Measurements from ENCODE around the gene EPHB2. TPM values are rescaled to one million over a fixed set of nuclear protein-coding genes. Genes with fewer than 3 reads are reported as not detected.

EPHB2 gene
- total RNA-seq, 1 experiment from 2014 or later: 18.5 TPM

GRCh38 chr1:22907528-22907927 is 196.9 kb downstream of the EPHB2 start:
- no peaks in the 10 kb centered on the region for H3K4me1 Mint-ChIP-seq
- H3K27ac Mint-ChIP-seq: no peak overlapping the region
- no peaks in the 10 kb centered on the region for H3K9me3 Mint-ChIP-seq
- no peak for TF ChIP-seq ETV6 (CRISPR knock-in tag; IDR thresholded peaks at IDR 0.05)
- TF ChIP-seq TEAD4 (CRISPR knock-in tag; IDR thresholded peaks at IDR 0.05): no peak
- no peak for TF ChIP-seq ZNF416 (CRISPR knock-in tag; IDR thresholded peaks at IDR 0.05)
- no peak for TF ChIP-seq STAT6 (CRISPR knock-in tag; conservative IDR thresholded peaks at IDR 0.05; ENCODE audit: low read depth)
- TF ChIP-seq NR1H2 (CRISPR knock-in tag; IDR thresholded peaks at IDR 0.05): no peak
- TF ChIP-seq, protein P1, sequence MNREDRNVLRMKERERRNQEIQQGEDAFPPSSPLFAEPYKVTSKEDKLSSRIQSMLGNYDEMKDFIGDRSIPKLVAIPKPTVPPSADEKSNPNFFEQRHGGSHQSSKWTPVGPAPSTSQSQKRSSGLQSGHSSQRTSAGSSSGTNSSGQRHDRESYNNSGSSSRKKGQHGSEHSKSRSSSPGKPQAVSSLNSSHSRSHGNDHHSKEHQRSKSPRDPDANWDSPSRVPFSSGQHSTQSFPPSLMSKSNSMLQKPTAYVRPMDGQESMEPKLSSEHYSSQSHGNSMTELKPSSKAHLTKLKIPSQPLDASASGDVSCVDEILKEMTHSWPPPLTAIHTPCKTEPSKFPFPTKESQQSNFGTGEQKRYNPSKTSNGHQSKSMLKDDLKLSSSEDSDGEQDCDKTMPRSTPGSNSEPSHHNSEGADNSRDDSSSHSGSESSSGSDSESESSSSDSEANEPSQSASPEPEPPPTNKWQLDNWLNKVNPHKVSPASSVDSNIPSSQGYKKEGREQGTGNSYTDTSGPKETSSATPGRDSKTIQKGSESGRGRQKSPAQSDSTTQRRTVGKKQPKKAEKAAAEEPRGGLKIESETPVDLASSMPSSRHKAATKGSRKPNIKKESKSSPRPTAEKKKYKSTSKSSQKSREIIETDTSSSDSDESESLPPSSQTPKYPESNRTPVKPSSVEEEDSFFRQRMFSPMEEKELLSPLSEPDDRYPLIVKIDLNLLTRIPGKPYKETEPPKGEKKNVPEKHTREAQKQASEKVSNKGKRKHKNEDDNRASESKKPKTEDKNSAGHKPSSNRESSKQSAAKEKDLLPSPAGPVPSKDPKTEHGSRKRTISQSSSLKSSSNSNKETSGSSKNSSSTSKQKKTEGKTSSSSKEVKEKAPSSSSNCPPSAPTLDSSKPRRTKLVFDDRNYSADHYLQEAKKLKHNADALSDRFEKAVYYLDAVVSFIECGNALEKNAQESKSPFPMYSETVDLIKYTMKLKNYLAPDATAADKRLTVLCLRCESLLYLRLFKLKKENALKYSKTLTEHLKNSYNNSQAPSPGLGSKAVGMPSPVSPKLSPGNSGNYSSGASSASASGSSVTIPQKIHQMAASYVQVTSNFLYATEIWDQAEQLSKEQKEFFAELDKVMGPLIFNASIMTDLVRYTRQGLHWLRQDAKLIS (CRISPR knock-in tag; IDR thresholded peaks at IDR 0.05; ENCODE audit: borderline replicate concordance): no peak
- TF ChIP-seq GRHL2 (CRISPR knock-in tag; IDR thresholded peaks at IDR 0.05; ENCODE audit: insufficient replicate concordance, severe bottlenecking): no peak
- TF ChIP-seq SMAD3 (CRISPR knock-in tag; IDR thresholded peaks at IDR 0.05; ENCODE audit: borderline replicate concordance): no peak
- no peak for TF ChIP-seq ZNF232 (CRISPR knock-in tag; IDR thresholded peaks at IDR 0.05)
- no peak overlapping the region for H3K4me3 Mint-ChIP-seq
- POLR2A ChIA-PET: no interaction called here
- CTCF ChIA-PET: interaction anchor here (0.7 to 2.1 kb wide), 2 partner anchors 46 to 203 kb away, joined by 3 to 7 read pairs; no protein-coding TSS in a partner anchor
- DNase-seq (ENCODE audit: low spot score): no peak
- no peaks in the 10 kb centered on the region for H3K27me3 Mint-ChIP-seq (ENCODE audit: low read depth)
- no peak for ATAC-seq
- no peaks in the 10 kb centered on the region for H3K36me3 Mint-ChIP-seq

DNA sequence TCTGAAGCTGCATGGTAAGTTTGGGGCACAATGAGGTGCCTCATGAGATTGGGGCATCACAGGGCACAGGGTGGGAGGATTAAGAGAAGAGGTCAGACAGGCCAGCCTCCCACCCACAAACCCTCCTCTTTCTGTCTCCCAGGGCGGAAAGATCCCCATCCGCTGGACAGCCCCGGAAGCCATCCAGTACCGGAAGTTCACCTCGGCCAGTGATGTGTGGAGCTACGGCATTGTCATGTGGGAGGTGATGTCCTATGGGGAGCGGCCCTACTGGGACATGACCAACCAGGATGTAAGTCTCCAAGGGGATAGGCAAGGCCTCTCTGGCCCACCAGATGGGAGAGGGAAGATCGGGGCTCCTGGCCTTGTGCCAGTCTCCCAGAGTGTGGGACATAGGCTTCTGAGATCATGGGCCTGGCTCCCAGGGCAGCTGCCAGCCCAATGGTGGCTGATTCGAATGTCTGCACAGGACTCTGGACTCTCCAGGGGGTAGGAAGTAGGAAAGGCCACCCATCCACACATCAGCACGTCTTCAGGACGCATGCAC is 198.3 kb downstream of the EPHB2 start:
- Mint-ChIP-seq H3K9me3 (no peaks in the 10 kb centered on the region), H3K27me3 (ENCODE audit: low read depth) (no peaks in the 10 kb centered on the region), H3K27ac (no peak overlapping the region), H3K36me3 (no peaks in the 10 kb centered on the region), H3K4me3 (no peak overlapping the region), H3K4me1 (no peaks in the 10 kb centered on the region)
- ATAC-seq (no peak), DNase-seq (ENCODE audit: low spot score) (no peak)
- ChIA-PET POLR2A (no interaction called here), CTCF (interaction anchor here (1.2 to 2.1 kb wide), 2 partner anchors 22 to 205 kb away, joined by 4 to 7 read pairs; no protein-coding TSS in a partner anchor)
- TF ChIP-seq STAT6 (CRISPR knock-in tag; conservative IDR thresholded peaks at IDR 0.05; ENCODE audit: low read depth) (no peak), FOXP1 (CRISPR knock-in tag; IDR thresholded peaks at IDR 0.05; ENCODE audit: borderline replicate concordance) (no peak), TCF7 (CRISPR knock-in tag; IDR thresholded peaks at IDR 0.05; ENCODE audit: low read depth) (no peak), ZNF416 (CRISPR knock-in tag; IDR thresholded peaks at IDR 0.05) (no peak), CREB1 (CRISPR knock-in tag; IDR thresholded peaks at IDR 0.05) (no peak), TEAD4 (CRISPR knock-in tag; IDR thresholded peaks at IDR 0.05) (no peak), ESRRA (CRISPR knock-in tag; IDR thresholded peaks at IDR 0.05; ENCODE audit: borderline replicate concordance) (no peak), HMGXB4 (CRISPR knock-in tag; IDR thresholded peaks at IDR 0.05) (no peak), CREM (CRISPR knock-in tag; IDR thresholded peaks at IDR 0.05) (no peak), ZNF423 (CRISPR knock-in tag; IDR thresholded peaks at IDR 0.05) (no peak)
- TF ChIP-seq, protein P2, sequence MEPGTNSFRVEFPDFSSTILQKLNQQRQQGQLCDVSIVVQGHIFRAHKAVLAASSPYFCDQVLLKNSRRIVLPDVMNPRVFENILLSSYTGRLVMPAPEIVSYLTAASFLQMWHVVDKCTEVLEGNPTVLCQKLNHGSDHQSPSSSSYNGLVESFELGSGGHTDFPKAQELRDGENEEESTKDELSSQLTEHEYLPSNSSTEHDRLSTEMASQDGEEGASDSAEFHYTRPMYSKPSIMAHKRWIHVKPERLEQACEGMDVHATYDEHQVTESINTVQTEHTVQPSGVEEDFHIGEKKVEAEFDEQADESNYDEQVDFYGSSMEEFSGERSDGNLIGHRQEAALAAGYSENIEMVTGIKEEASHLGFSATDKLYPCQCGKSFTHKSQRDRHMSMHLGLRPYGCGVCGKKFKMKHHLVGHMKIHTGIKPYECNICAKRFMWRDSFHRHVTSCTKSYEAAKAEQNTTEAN (CRISPR knock-in tag; IDR thresholded peaks at IDR 0.05): no peak
